Astrocyte of the cerebellum (primary cell): ENCODE results near the gene CTIF.

Source experiments
- DNase-seq: peaks from one replicate; pipeline ENCODE4 v3.0.0-alpha.2; 2011; ENCODE audit warnings: low read depth
- H3K4me3 ChIP-seq: 2 replicates; pipeline ENCODE4 v1.5.1; 2011; ENCODE audit warnings: mild to moderate bottlenecking, low read depth, low read length, moderate library complexity
- in situ Hi-C: cut with HindIII; loops from 2 replicates; pipeline ENCODE4 v1.10.0; 2017; ENCODE audit warnings: low sequenced_read_pairs
- TF ChIP-seq, protein P1 (sequence below): IDR thresholded peaks from 2 replicates; pipeline ENCODE4 v1.5.1; 2012; ENCODE audit warnings: low read length, low read depth, moderate library complexity, mild to moderate bottlenecking; ENCODE audit errors: missing control alignments

CTIF gene

DNA sequence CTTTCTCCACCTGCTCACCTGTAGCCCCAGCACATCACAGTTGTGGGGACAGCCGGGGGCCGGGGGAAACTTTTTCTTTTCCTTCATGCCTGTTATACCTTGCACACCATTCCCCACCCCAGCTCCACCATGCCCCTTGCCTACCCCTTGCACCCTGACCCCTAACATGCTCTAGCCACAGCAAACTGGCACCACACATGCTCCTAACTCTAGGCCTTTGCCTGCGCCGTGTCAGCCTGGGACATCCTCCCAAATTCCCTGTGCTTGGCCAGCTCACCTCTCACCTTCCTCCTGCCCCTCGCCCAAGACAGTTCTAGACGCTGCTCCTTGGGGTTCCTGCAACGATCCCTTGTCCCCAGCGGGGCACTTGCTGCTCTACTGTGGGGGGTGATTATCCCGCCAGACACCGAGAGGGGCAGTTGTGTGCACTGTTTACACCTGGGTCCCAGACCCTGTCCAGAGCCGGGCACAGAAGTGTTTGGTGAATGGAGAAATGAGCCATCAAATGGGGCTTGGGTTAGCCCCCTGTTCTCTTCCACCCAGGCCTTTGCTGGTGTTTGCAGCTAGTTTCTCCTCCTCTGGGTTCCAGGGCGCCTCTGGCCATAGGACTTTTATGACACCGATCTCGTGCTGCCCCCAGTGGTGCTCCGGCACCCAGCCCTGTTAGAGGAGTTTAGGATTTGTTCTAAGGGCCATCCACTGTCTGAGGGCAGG is 129.8 kb downstream of the CTIF start:
- no peak overlapping the region for H3K4me3 ChIP-seq
- no peak for DNase-seq
- in situ Hi-C loops = no loop called here
- TF ChIP-seq, protein P1, sequence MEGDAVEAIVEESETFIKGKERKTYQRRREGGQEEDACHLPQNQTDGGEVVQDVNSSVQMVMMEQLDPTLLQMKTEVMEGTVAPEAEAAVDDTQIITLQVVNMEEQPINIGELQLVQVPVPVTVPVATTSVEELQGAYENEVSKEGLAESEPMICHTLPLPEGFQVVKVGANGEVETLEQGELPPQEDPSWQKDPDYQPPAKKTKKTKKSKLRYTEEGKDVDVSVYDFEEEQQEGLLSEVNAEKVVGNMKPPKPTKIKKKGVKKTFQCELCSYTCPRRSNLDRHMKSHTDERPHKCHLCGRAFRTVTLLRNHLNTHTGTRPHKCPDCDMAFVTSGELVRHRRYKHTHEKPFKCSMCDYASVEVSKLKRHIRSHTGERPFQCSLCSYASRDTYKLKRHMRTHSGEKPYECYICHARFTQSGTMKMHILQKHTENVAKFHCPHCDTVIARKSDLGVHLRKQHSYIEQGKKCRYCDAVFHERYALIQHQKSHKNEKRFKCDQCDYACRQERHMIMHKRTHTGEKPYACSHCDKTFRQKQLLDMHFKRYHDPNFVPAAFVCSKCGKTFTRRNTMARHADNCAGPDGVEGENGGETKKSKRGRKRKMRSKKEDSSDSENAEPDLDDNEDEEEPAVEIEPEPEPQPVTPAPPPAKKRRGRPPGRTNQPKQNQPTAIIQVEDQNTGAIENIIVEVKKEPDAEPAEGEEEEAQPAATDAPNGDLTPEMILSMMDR = peak; percentile 4

DNA sequence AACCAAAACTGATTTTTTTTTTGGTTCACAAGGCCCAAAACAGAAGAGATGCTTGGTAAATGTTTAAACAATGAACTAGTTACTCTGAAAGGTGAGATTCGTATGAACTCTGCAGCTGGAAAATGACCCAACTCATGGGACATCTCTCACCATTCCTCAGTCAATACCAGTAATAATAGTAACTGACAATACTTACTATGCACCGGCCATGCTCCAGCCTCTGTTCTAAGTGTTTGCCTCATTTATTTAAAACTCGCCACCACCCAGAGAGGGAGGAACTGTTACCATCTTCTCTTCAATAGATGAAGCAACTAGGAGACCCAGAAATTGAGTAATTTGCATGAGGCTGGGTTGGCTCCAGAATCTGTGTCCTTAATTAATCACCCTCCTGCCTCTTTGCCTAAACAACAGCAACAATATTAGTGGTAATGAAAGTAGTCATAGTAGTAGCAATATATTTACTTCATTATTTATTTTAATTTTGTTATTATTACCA is 130.4 kb downstream of the CTIF start:
- in situ Hi-C loops = no loop called here
- no peak for DNase-seq
- no peak overlapping the region for H3K4me3 ChIP-seq
- TF ChIP-seq, protein P1 = no peak

DNA sequence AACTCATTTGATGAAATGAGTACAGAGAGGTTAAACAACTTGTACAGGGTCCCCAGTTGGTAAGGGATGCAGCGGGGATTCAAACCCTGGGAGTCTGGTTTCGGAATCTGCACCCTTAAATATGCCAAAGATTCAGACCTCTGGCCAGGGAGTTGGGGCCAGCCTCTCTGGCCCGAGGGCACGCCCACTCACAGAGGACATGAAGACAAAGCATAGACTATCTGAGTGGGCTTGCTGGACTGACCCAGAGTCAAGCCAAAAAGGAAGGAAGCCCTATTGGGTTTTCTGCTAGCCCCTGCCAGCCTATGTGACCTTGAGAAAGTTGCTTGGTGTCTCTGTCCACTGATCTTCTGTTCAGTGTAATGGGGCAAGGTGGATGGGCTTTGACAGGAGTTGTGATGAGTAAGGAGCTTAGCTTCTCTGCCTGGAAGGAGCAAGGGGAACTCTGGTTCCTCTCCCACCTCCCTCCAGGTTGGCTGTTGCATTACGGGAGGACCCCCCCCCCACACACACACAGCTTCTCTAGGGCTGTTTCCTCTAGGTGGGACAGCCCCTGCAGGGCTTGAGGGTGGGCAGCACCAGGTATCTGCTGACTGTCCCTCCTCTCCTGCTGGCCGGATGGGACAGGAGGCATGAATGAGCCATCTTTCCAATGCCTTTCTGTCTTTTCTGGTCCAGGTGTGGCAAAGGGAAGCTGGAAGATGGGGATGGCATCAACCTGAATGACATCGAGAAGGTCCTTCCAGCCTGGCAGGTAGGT is 131.3 kb downstream of the CTIF start:
- in situ Hi-C loops = no loop called here
- no peak for DNase-seq
- no peak overlapping the region for H3K4me3 ChIP-seq
- TF ChIP-seq, protein P1 = no peak

DNA sequence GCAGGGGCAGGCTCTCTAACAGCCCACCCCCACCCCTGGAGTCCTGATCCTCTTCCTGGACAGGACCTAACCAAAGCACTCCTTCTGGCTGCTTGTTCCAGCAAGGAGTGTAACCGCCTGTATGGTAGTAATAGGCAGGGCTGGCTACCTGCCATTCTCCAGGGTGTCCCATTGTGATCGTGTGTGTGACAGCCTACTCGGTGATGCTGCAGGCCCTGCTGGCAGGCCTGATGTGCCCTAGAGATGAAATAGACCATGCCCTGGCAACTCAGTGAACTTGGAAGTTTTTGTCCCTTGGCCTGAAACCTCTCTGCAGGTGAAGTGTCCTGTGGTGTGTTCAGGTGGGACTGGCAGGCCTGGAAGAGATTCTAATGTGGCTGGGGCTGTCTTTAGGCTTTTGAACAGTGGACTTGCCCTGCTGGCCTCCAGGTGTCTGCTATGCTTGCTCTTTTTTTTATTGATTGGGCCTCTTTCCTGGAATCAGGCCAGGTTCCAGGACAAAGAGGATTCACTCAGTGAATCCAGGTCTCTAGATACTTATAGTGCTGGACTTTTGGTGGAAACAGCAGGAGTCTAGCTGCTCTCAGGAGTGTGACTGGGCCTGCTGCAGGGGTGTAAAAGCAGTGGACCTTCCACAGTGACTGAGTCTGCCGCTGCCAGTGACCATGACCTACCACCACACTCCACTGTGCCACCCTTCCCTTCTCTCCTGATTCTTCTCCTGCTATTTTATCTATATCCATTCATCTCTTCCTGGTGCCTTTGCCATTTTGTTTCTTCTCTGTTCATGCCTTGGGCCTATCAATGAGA is 132.1 kb downstream of the CTIF start:
- TF ChIP-seq, protein P1 = no peak
- in situ Hi-C loops = no loop called here
- DNase-seq = no peak
- no peak overlapping the region for H3K4me3 ChIP-seq

DNA sequence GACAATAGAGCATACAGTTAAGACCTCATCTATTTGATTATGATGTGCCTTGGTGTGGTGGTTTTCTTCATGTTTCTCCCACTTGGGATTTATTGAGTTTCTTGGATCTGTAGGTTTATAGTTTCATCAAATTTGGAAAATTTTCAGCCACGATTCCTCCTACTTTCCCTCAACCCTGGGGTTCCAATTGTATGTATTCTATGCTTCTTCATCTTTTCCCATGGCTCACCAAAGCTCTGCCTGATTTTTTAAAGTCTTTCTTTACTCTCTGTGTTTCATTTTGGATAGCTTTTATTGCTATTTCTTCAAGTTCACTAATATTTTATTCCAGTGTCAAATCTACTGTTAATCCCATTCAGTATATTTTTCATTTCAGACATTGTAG is 132.7 kb downstream of the CTIF start:
- no peak for DNase-seq
- H3K4me3 ChIP-seq = no peak overlapping the region
- TF ChIP-seq, protein P1 = no peak
- in situ Hi-C loops = no loop called here

DNA sequence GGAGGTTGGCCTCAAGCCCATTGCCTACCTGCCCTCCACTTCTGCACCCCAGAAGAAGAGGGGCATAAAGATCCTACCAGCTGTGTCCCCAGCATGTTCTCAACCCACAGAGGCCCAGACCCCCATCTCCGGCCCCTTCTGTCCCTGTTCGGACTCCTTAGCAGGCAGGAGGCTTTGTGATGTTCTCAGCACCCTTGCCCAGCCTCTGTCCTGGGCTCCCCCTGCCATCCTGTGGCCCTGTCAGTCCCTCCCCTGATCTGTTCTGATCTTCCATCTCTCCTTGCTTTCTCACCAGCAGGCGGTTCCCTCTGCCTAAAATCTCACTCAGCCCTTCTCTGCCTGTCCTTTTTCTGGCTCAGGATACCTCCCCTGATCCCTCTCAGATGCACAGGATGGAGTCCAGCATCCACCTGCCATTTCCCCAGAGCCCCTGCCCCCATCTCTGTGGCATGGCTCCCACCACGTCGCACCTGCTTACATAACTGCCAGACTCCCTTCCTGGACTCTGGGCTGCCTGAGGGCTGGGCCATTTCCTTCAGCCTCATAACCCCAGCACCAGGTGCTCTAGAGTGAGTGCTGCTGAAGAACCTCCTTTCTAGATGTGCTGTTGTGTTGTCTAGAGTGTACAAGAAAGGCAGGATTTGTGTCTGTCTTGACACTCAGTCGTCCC is 134.0 kb downstream of the CTIF start:
- TF ChIP-seq, protein P1 = no peak
- no peak for DNase-seq
- in situ Hi-C loops = no loop called here
- no peak overlapping the region for H3K4me3 ChIP-seq
